ENCODE results near the gene DOCK9. TPM values are rescaled to one million over a fixed set of nuclear protein-coding genes. Genes with fewer than 3 reads are reported as not detected.

Gene DOCK9
- total and polyA plus RNA-seq, 2 experiments from 2014 or later, result 8.5 to 57.7 TPM

GRCh38 chr13:98888222-98888889 is 89.5 kb downstream of the DOCK9 start:
- TF ChIP-seq NANOG (IDR thresholded peaks at IDR 0.05; ENCODE audit: borderline replicate concordance) (no peak), ZNF331 (CRISPR knock-in tag; IDR thresholded peaks at IDR 0.05; ENCODE audit: low read depth) (no peak), STAT1 (IDR thresholded peaks at IDR 0.05; ENCODE audit: unreplicated experiment) (no peak), EZH2 (IDR thresholded peaks at IDR 0.05; ENCODE audit: low read depth, unreplicated experiment) (no peak), CREB1 (CRISPR knock-in tag; IDR thresholded peaks at IDR 0.05; ENCODE audit: low read depth) (no peak), POLR2AphosphoS5 (IDR thresholded peaks at IDR 0.05; ENCODE audit: low read depth) (no peak)
- Mint-ChIP-seq H3K36me3 (ENCODE audit: low read depth) (no peaks in the 10 kb centered on the region), H3K27ac (peak overlapping the region; percentile 28; the same call in 1 of the 2 replicates), H3K4me1 (peaks cover 56% of the 10 kb centered on the region), H3K27me3 (ENCODE audit: insufficient read depth, low read depth, poor library complexity) (peaks cover 3% of the 10 kb centered on the region), H3K4me3 (no peak overlapping the region), H3K9me3 (no peaks in the 10 kb centered on the region)
- Histone ChIP-seq H3K4me2 (0 out of 2 replicates have a peak overlapping the region, but pooled peaks have one; percentile 6), H2AFZ (no peak overlapping the region), H3K27me3 (ENCODE audit: insufficient read depth) (no peaks in the 10 kb centered on the region), H3K27ac (ENCODE audit: low read depth) (peak overlapping the region; percentile 8; the same call in 1 of the 2 replicates), H3K4me3 (no peak overlapping the region), H3F3A (replicated peaks; ENCODE audit: low read depth) (no peaks in the 10 kb centered on the region), H3K9me2 (ENCODE audit: insufficient read depth) (no peaks in the 10 kb centered on the region), H3K4me1 (ENCODE audit: insufficient read depth) (peaks cover 42% of the 10 kb centered on the region), H3K36me3 (ENCODE audit: insufficient read depth) (peaks cover 4% of the 10 kb centered on the region; the same call in 1 of the 2 replicates), H4K20me1 (replicated peaks; ENCODE audit: insufficient read depth) (no peaks in the 10 kb centered on the region), H3K79me2 (replicated peaks; ENCODE audit: insufficient read depth) (no peaks in the 10 kb centered on the region)
- ATAC-seq, result peak; percentile 58
- DNase-seq (ENCODE audit: low spot score), result peak; percentile 50

DNA sequence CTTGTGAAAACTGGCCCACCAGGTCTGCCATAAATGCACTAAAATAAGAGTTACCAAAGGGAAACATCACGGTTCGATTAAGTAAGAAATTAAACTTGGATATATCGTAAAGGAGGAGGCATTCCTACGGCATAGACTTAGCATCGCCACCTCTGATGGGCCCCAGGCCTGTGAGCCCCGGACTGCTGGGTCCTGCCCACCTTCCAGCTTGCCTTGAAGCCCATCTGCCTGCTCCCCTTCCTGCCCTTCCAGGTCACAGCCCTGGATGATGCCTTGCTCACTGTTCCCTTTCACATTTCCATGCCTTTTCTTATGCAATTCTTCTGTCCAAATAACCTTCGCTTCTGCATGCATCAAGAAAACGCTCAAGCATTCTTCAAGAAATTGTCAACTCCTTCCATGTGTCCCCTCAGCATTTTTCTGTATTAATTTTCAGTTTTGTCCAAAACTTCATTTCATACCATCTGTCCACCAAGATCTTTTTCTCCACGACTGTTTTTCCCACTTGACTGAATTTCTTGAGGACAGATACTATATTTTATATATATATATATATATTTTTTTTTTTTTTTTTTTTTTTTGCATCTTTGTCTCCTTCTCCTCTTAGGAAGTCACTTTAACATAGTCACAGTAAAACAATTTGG is 91.2 kb downstream of the DOCK9 start:
- peaks cover 41% of the 10 kb centered on the region for H3K4me1 Mint-ChIP-seq
- Histone ChIP-seq H3K79me2 (replicated peaks; ENCODE audit: insufficient read depth) (no peaks in the 10 kb centered on the region), H3K27ac (ENCODE audit: low read depth) (peak overlapping the region; percentile 10; the same call in 1 of the 2 replicates), H3K36me3 (ENCODE audit: insufficient read depth) (peaks cover 4% of the 10 kb centered on the region; the same call in 1 of the 2 replicates), H3K9me2 (ENCODE audit: insufficient read depth) (no peaks in the 10 kb centered on the region), H4K20me1 (replicated peaks; ENCODE audit: insufficient read depth) (no peaks in the 10 kb centered on the region), H3K27me3 (ENCODE audit: insufficient read depth) (no peaks in the 10 kb centered on the region), H3K4me1 (ENCODE audit: insufficient read depth) (peaks cover 27% of the 10 kb centered on the region), H3K4me3 (no peak overlapping the region), H3F3A (replicated peaks; ENCODE audit: low read depth) (no peaks in the 10 kb centered on the region), H3K4me2 (no peak overlapping the region), H2AFZ (no peak overlapping the region)
- peaks cover 1% of the 10 kb centered on the region for H3K27me3 Mint-ChIP-seq (ENCODE audit: insufficient read depth, low read depth, poor library complexity)
- H3K27ac Mint-ChIP-seq, result no peak overlapping the region
- no peak overlapping the region for H3K4me3 Mint-ChIP-seq
- H3K36me3 Mint-ChIP-seq (ENCODE audit: low read depth), result peaks cover 3% of the 10 kb centered on the region
- ATAC-seq (peak; percentile 54), DNase-seq (ENCODE audit: low spot score) (peak; percentile 20)
- H3K9me3 Mint-ChIP-seq, result no peaks in the 10 kb centered on the region
- TF ChIP-seq POLR2AphosphoS5 (IDR thresholded peaks at IDR 0.05; ENCODE audit: low read depth), result no peak
- no peak for TF ChIP-seq ZNF114 (CRISPR knock-in tag; IDR thresholded peaks at IDR 0.05)
- TF ChIP-seq, protein P1, sequence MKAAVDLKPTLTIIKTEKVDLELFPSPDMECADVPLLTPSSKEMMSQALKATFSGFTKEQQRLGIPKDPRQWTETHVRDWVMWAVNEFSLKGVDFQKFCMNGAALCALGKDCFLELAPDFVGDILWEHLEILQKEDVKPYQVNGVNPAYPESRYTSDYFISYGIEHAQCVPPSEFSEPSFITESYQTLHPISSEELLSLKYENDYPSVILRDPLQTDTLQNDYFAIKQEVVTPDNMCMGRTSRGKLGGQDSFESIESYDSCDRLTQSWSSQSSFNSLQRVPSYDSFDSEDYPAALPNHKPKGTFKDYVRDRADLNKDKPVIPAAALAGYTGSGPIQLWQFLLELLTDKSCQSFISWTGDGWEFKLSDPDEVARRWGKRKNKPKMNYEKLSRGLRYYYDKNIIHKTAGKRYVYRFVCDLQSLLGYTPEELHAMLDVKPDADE (IDR thresholded peaks at IDR 0.05), result no peak
- TF ChIP-seq NANOG (IDR thresholded peaks at IDR 0.05; ENCODE audit: borderline replicate concordance), result no peak
- no peak for TF ChIP-seq EZH2 (IDR thresholded peaks at IDR 0.05; ENCODE audit: low read depth, unreplicated experiment)
- no peak for TF ChIP-seq ZNF331 (CRISPR knock-in tag; IDR thresholded peaks at IDR 0.05; ENCODE audit: low read depth)
- TF ChIP-seq, protein P2, sequence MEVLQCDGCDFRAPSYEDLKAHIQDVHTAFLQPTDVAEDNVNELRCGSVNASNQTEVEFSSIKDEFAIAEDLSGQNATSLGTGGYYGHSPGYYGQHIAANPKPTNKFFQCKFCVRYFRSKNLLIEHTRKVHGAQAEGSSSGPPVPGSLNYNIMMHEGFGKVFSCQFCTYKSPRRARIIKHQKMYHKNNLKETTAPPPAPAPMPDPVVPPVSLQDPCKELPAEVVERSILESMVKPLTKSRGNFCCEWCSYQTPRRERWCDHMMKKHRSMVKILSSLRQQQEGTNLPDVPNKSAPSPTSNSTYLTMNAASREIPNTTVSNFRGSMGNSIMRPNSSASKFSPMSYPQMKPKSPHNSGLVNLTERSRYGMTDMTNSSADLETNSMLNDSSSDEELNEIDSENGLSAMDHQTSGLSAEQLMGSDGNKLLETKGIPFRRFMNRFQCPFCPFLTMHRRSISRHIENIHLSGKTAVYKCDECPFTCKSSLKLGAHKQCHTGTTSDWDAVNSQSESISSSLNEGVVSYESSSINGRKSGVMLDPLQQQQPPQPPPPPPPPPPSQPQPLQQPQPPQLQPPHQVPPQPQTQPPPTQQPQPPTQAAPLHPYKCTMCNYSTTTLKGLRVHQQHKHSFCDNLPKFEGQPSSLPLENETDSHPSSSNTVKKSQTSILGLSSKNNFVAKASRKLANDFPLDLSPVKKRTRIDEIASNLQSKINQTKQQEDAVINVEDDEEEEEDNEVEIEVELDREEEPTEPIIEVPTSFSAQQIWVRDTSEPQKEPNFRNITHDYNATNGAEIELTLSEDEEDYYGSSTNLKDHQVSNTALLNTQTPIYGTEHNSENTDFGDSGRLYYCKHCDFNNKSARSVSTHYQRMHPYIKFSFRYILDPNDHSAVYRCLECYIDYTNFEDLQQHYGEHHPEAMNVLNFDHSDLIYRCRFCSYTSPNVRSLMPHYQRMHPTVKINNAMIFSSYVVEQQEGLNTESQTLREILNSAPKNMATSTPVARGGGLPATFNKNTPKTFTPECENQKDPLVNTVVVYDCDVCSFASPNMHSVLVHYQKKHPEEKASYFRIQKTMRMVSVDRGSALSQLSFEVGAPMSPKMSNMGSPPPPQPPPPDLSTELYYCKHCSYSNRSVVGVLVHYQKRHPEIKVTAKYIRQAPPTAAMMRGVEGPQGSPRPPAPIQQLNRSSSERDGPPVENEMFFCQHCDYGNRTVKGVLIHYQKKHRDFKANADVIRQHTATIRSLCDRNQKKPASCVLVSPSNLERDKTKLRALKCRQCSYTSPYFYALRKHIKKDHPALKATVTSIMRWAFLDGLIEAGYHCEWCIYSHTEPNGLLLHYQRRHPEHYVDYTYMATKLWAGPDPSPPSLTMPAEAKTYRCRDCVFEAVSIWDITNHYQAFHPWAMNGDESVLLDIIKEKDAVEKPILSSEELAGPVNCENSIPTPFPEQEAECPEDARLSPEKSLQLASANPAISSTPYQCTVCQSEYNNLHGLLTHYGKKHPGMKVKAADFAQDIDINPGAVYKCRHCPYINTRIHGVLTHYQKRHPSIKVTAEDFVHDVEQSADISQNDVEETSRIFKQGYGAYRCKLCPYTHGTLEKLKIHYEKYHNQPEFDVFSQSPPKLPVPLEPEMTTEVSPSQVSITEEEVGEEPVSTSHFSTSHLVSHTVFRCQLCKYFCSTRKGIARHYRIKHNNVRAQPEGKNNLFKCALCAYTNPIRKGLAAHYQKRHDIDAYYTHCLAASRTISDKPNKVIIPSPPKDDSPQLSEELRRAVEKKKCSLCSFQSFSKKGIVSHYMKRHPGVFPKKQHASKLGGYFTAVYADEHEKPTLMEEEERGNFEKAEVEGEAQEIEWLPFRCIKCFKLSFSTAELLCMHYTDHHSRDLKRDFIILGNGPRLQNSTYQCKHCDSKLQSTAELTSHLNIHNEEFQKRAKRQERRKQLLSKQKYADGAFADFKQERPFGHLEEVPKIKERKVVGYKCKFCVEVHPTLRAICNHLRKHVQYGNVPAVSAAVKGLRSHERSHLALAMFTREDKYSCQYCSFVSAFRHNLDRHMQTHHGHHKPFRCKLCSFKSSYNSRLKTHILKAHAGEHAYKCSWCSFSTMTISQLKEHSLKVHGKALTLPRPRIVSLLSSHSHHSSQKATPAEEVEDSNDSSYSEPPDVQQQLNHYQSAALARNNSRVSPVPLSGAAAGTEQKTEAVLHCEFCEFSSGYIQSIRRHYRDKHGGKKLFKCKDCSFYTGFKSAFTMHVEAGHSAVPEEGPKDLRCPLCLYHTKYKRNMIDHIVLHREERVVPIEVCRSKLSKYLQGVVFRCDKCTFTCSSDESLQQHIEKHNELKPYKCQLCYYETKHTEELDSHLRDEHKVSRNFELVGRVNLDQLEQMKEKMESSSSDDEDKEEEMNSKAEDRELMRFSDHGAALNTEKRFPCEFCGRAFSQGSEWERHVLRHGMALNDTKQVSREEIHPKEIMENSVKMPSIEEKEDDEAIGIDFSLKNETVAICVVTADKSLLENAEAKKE (CRISPR knock-in tag; IDR thresholded peaks at IDR 0.05), result no peak
- no peak for TF ChIP-seq JUNB (IDR thresholded peaks at IDR 0.05; ENCODE audit: unreplicated experiment)
- no peak for TF ChIP-seq STAT1 (IDR thresholded peaks at IDR 0.05; ENCODE audit: unreplicated experiment)
